Upper lobe of right lung (tissue), 1 donor: Measurements from ENCODE around the gene TSHZ1. TPM values are rescaled to one million over a fixed set of nuclear protein-coding genes. Genes with fewer than 3 reads are reported as not detected.

Experiments used
- ATAC-seq: fragments of 200-7000 bp; cut with Tn5 transposase; one replicate; pipeline ENCODE4 v1.9.1; 2020; ENCODE audit warnings: mild to moderate bottlenecking, moderate library complexity
- DNase-seq: peaks from one replicate; pipeline ENCODE4 v3.0.0-alpha.2; 2020
- H3K27ac ChIP-seq: fragments of 200-600 bp; one replicate; pipeline ENCODE4 v1.8.0; 2022
- H3K27me3 ChIP-seq: fragments of 200-600 bp; one replicate; pipeline ENCODE4 v1.8.0; 2022; ENCODE audit warnings: mild to moderate bottlenecking
- H3K36me3 ChIP-seq: fragments of 200-600 bp; one replicate; pipeline ENCODE4 v1.8.0; 2022
- H3K4me1 ChIP-seq: fragments of 200-600 bp; one replicate; pipeline ENCODE4 v1.8.0; 2022
- H3K4me3 ChIP-seq: fragments of 200-600 bp; one replicate; pipeline ENCODE4 v1.8.0; 2022; ENCODE audit warnings: mild to moderate bottlenecking
- H3K9me3 ChIP-seq: fragments of 200-600 bp; one replicate; pipeline ENCODE4 v1.8.0; 2022
- intact Hi-C: fragments of 100-400 bp; cut with DNase I; formaldehyde crosslinking; loops from one replicate; pipeline ENCODE4 v1.11.0; 2022
- total RNA-seq: library from RNA; stranded (reverse); fragmentation: NEBNext Ultra II Directional; extraction: Animal tissue kit (Norgen Biotek cat#: 25700); gene quantifications from one replicate; pipeline ENCODE4 v1.2.1, GENCODE V29; 2021
- TF ChIP-seq, protein P1 (sequence below): fragments of 200-600 bp; IDR thresholded peaks from one replicate; pipeline ENCODE4 v1.8.0; 2022; ENCODE audit warnings: antibody characterized with exemption
- donor health status: DM: no; HTN: yes; CAD: no; lungs with severe emphysema.

The TSHZ1 gene
- total RNA-seq, 1 donor from 2014 or later: 17.3 TPM

DNA sequence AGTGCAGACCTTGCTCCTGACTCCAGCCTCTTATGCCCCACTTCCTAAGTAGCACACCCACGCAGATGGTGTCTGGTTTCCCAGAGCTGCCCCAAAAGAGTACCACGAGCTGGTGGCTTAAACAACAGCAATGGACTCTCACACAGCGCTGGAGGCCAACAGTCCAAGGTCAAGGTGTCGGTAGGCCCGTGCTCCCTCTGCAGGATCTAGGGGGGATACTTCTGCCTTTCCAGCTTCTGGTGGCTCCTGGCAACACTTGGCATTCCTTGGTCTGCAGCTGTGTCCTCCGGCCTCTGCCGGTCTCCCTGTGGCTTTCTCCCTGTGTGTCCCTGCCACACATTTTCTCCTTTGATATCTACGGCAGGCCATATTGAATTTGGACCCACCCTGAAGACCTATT, 99.0 kb downstream of the TSHZ1 start:
- H3K4me3 ChIP-seq: no peak overlapping the region
- no peak overlapping the region for H3K27ac ChIP-seq
- no peak for DNase-seq
- no peaks in the 10 kb centered on the region for H3K9me3 ChIP-seq
- H3K36me3 ChIP-seq: no peaks in the 10 kb centered on the region
- intact Hi-C loops: no loop called here
- no peak for ATAC-seq
- TF ChIP-seq, protein P1, sequence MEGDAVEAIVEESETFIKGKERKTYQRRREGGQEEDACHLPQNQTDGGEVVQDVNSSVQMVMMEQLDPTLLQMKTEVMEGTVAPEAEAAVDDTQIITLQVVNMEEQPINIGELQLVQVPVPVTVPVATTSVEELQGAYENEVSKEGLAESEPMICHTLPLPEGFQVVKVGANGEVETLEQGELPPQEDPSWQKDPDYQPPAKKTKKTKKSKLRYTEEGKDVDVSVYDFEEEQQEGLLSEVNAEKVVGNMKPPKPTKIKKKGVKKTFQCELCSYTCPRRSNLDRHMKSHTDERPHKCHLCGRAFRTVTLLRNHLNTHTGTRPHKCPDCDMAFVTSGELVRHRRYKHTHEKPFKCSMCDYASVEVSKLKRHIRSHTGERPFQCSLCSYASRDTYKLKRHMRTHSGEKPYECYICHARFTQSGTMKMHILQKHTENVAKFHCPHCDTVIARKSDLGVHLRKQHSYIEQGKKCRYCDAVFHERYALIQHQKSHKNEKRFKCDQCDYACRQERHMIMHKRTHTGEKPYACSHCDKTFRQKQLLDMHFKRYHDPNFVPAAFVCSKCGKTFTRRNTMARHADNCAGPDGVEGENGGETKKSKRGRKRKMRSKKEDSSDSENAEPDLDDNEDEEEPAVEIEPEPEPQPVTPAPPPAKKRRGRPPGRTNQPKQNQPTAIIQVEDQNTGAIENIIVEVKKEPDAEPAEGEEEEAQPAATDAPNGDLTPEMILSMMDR: no peak
- no peaks in the 10 kb centered on the region for H3K27me3 ChIP-seq
- H3K4me1 ChIP-seq: no peaks in the 10 kb centered on the region

DNA sequence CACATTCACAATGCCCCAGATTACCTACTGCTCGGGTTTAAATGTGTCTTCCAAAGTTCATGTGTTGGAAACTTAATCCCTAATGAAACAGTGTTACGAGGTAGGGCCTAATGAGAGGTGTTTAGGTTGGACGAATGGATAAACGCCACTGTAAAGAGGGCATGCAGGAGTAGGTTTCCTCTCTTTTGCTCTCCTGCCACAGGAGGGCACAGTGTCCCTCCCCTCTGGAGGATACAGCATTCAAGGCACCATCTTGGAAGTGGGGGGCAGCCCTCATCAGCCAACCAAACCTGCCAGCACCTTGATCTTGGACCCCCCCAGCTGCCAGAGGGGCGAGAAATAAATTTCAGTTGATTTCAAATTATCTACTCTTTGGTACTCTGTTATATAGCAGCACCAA, 103.5 kb downstream of the TSHZ1 start:
- TF ChIP-seq, protein P1: no peak
- intact Hi-C loops: no loop called here
- H3K4me3 ChIP-seq: no peak overlapping the region
- H3K27me3 ChIP-seq: no peaks in the 10 kb centered on the region
- H3K36me3 ChIP-seq: no peaks in the 10 kb centered on the region
- ATAC-seq (no peak), DNase-seq (no peak)
- H3K27ac ChIP-seq: no peak overlapping the region
- no peaks in the 10 kb centered on the region for H3K4me1 ChIP-seq
- H3K9me3 ChIP-seq: no peaks in the 10 kb centered on the region

DNA sequence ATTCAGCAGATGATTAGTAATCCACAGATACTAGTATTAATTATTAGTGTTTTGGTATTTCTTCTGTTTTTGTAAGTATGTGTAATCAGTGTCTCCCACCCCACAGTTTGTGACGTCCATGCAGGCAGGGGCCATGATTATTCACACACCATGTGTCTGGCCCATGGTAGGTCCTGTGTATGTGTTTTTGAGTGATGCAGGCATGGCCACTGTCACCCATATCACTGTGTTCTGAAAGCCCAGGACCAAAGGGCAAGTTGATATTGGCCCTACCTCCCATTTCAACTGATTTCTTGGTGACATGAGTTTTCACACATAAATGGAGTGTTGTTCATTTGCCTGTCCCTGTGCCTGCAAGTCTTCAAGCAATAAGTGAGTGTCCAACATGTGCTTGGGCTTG, 104.0 kb downstream of the TSHZ1 start:
- Histone ChIP-seq H3K9me3 (no peaks in the 10 kb centered on the region), H3K4me1 (no peaks in the 10 kb centered on the region), H3K27me3 (no peaks in the 10 kb centered on the region), H3K27ac (no peak overlapping the region), H3K4me3 (no peak overlapping the region), H3K36me3 (no peaks in the 10 kb centered on the region)
- ATAC-seq (no peak), DNase-seq (no peak)
- TF ChIP-seq, protein P1: no peak
- intact Hi-C loops: no loop called here

DNA sequence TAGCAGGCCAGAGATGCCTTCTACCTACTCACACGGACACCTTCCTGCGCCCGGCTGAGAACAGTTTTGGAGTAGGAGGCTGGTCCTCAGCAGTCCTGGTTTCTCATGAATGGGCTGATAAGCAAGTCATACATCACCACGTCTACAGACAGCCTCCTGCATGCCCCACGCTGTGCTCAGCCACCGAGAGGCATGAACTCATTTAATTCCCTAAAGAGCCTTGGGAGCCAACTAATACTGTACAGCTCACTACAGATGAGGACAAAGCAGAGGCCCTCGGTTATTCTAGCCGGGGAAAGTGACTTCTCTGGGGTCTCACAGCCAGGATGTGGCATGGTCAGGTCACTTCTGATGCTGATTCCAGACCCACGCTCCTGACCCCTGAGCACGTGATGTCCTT, 105.6 kb downstream of the TSHZ1 start:
- DNase-seq (no peak), ATAC-seq (no peak)
- H3K4me1 ChIP-seq: no peaks in the 10 kb centered on the region
- H3K9me3 ChIP-seq: no peaks in the 10 kb centered on the region
- H3K27me3 ChIP-seq: no peaks in the 10 kb centered on the region
- no peak overlapping the region for H3K27ac ChIP-seq
- intact Hi-C loops: no loop called here
- TF ChIP-seq, protein P1: no peak
- no peaks in the 10 kb centered on the region for H3K36me3 ChIP-seq
- H3K4me3 ChIP-seq: no peak overlapping the region

DNA sequence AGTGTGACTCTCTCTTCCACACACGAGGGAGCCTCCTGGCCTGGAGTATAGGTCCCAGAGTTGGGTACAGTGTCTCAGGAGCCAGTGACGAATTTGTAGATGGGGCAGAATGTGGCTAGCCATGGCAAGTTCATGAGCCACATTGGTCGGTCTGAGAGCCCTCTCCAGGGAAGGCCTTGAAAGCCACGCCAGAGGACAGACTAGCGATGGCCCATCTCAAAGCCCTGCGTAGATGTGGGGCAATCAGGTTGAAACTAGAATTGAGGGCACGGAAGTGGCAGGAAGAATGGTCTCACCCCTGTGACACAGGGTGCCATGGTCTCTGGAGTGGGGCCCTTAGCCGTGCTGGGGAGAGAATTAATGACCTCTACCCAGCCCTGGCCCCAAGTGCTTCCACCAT, 106.2 kb downstream of the TSHZ1 start:
- no peak overlapping the region for H3K4me3 ChIP-seq
- H3K27me3 ChIP-seq: no peaks in the 10 kb centered on the region
- H3K4me1 ChIP-seq: no peaks in the 10 kb centered on the region
- no peaks in the 10 kb centered on the region for H3K9me3 ChIP-seq
- H3K27ac ChIP-seq: no peak overlapping the region
- ATAC-seq (no peak), DNase-seq (no peak)
- TF ChIP-seq, protein P1: no peak
- intact Hi-C loops: no loop called here
- H3K36me3 ChIP-seq: no peaks in the 10 kb centered on the region

DNA sequence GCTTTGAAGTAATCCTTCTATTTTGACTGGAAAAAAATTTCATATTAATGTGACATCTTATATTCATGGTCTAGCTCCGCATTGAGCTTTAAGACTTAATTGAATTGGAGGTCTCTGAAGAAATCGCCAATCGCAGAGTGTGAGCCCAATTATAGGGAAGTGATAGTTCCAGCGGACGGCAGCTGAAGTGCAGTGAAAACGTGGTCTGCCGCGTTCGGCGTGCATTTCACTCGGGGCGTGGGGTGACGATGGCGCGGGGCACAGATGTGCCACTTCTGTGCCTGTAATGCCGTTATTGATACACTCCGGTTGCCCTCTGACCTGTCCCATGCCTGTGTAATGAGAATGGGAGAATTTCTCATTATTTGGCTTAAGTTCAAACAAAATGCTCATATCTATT, 106.7 kb downstream of the TSHZ1 start:
- DNase-seq: no peak
- Histone ChIP-seq H3K36me3 (no peaks in the 10 kb centered on the region), H3K4me3 (no peak overlapping the region), H3K9me3 (no peaks in the 10 kb centered on the region), H3K4me1 (no peaks in the 10 kb centered on the region), H3K27me3 (no peaks in the 10 kb centered on the region), H3K27ac (no peak overlapping the region)
- no peak for ATAC-seq
- TF ChIP-seq, protein P1: no peak
- intact Hi-C loops: no loop called here
